ENCODE results near the gene TMEM208. TPM values are rescaled to one million over a fixed set of nuclear protein-coding genes. Genes with fewer than 3 reads are reported as not detected.

Gene TMEM208
- total RNA-seq, 4 donors from 2014 or later: 10.2 to 57.9 (median 27.3) TPM

- intact Hi-C loops (cut with DNase I; ENCODE audit: low total_unique reads): no loop called here
- peak within 1 kb of the TSS; percentile 67 to 71 for H3K27ac ChIP-seq
- peak; percentile 29 to 73 for TF ChIP-seq POLR2A (IDR thresholded peaks at IDR 0.05)
- TF ChIP-seq CTCF (IDR thresholded peaks at IDR 0.05): peak in 2 of 4 experiments; percentile 26 to 39
These were observed 34.8 kb upstream of the TMEM208 start, which contains the start of gene E2F4 for GRCh38 chr16:67191995-67192681. Gene E2F4 (plus strand): TSS chr16:67192155. CDS start chr16:67192228, 73 bp downstream.

GRCh38 chr16:67192781-67193361 lies 34.1 kb upstream of the TMEM208 start:
- H3K36me3 ChIP-seq: no peaks in the 10 kb centered on the region
- peaks cover 9 to 11% of the 10 kb centered on the region in 2 donors for H3K4me1 ChIP-seq
- no peaks in the 10 kb centered on the region for H3K9me3 ChIP-seq
- peak overlapping the region; percentile 67 to 71 for H3K27ac ChIP-seq
- no peaks in the 10 kb centered on the region for H3K27me3 ChIP-seq
- TF ChIP-seq POLR2A (IDR thresholded peaks at IDR 0.05): no peak
- TF ChIP-seq CTCF (IDR thresholded peaks at IDR 0.05): no peak
- intact Hi-C loops (cut with DNase I; ENCODE audit: low total_unique reads): no loop called here
- no peak for DNase-seq
- H3K4me3 ChIP-seq: peak overlapping the region; percentile 89 to 90

More at GRCh38 chr16:67191995-67192681, 34.8 kb upstream of the TMEM208 start, which contains the start of gene E2F4:
- H3K4me3 ChIP-seq: peak within 1 kb of the TSS; percentile 89 to 90
- peak; percentile 85 to 88 for DNase-seq
- no peaks in the 10 kb centered on the region for H3K27me3 ChIP-seq
- H3K9me3 ChIP-seq: no peaks in the 10 kb centered on the region
- H3K4me1 ChIP-seq: peaks cover 9 to 11% of the 10 kb centered on the region in 2 donors
- no peaks in the 10 kb centered on the region for H3K36me3 ChIP-seq

GRCh38 chr16:67193536-67193935 lies 33.4 kb upstream of the TMEM208 start:
- no peaks in the 10 kb centered on the region for H3K9me3 ChIP-seq
- intact Hi-C loops (cut with DNase I; ENCODE audit: low total_unique reads): no loop called here
- H3K4me3 ChIP-seq: no peak overlapping the region
- H3K27me3 ChIP-seq: no peaks in the 10 kb centered on the region
- DNase-seq: no peak
- H3K36me3 ChIP-seq: no peaks in the 10 kb centered on the region
- no peak overlapping the region for H3K27ac ChIP-seq
- TF ChIP-seq POLR2A (IDR thresholded peaks at IDR 0.05) (no peak), CTCF (IDR thresholded peaks at IDR 0.05) (no peak)
- peaks cover 9 to 11% of the 10 kb centered on the region in 2 donors for H3K4me1 ChIP-seq

- Histone ChIP-seq H3K4me1 (peaks cover 9 to 11% of the 10 kb centered on the region in 2 donors), H3K36me3 (no peaks in the 10 kb centered on the region), H3K27ac (no peak overlapping the region), H3K4me3 (no peak overlapping the region), H3K9me3 (no peaks in the 10 kb centered on the region), H3K27me3 (no peaks in the 10 kb centered on the region)
- no peak for TF ChIP-seq POLR2A (IDR thresholded peaks at IDR 0.05)
- no peak for TF ChIP-seq CTCF (IDR thresholded peaks at IDR 0.05)
- intact Hi-C loops (cut with DNase I; ENCODE audit: low total_unique reads): no loop called here
- no peak for DNase-seq
These were observed 32.7 kb upstream of the TMEM208 start for GRCh38 chr16:67194260-67194659.

GRCh38 chr16:67195676-67196075 lies 31.3 kb upstream of the TMEM208 start:
- no peak overlapping the region for H3K4me3 ChIP-seq
- no peak for DNase-seq
- TF ChIP-seq POLR2A (IDR thresholded peaks at IDR 0.05): no peak
- no peak for TF ChIP-seq CTCF (IDR thresholded peaks at IDR 0.05)
- H3K27ac ChIP-seq: no peak overlapping the region
- H3K36me3 ChIP-seq: no peaks in the 10 kb centered on the region
- no peaks in the 10 kb centered on the region for H3K27me3 ChIP-seq
- H3K4me1 ChIP-seq: peaks cover 9 to 11% of the 10 kb centered on the region in 2 donors
- intact Hi-C loops (cut with DNase I; ENCODE audit: low total_unique reads): no loop called here
- H3K9me3 ChIP-seq: no peaks in the 10 kb centered on the region
